Activated CD4-positive, alpha-beta T cell treated with anti-CD3 and anti-CD28 coated beads, Interleukin-2, amount 10 ng/mL, durations not matched to agents 24 days and 14 days (primary cell): ENCODE measurements around the gene RIPK4. TPM values are rescaled to one million over a fixed set of nuclear protein-coding genes. Genes with fewer than 3 reads are reported as not detected.

Experiments
- DNase-seq: peaks from one replicate; pipeline ENCODE4 v3.0.0; 2022
- H3K27ac Mint-ChIP-seq: one replicate; pipeline ENCODE4 v1.8.0; 2022; ENCODE audit warnings: mild to moderate bottlenecking, mixed read lengths
- H3K27me3 Mint-ChIP-seq: one replicate; pipeline ENCODE4 v1.8.0; 2022; ENCODE audit warnings: mixed read lengths
- H3K36me3 Mint-ChIP-seq: one replicate; pipeline ENCODE4 v1.8.0; 2022; ENCODE audit warnings: low read depth, mild to moderate bottlenecking, mixed read lengths
- H3K4me1 Mint-ChIP-seq: one replicate; pipeline ENCODE4 v1.8.0; 2021; ENCODE audit warnings: mixed read lengths
- H3K4me3 Mint-ChIP-seq: one replicate; pipeline ENCODE4 v1.8.0; 2022; ENCODE audit warnings: mild to moderate bottlenecking, moderate library complexity, mixed read lengths
- H3K9me3 Mint-ChIP-seq: one replicate; pipeline ENCODE4 v1.8.0; 2021; ENCODE audit warnings: mixed read lengths
- intact Hi-C: fragments of 100-400 bp; cut with micrococcal nuclease; formaldehyde crosslinking; loops from one replicate; pipeline ENCODE4 v1.15.1; 2023
- total RNA-seq: library from RNA; stranded (reverse); gene quantifications from 2 replicates; pipeline ENCODE4 v1.2.3, GENCODE V29; 2022

Gene RIPK4
- total RNA-seq, 1 donor from 2014 or later: not detected

DNA sequence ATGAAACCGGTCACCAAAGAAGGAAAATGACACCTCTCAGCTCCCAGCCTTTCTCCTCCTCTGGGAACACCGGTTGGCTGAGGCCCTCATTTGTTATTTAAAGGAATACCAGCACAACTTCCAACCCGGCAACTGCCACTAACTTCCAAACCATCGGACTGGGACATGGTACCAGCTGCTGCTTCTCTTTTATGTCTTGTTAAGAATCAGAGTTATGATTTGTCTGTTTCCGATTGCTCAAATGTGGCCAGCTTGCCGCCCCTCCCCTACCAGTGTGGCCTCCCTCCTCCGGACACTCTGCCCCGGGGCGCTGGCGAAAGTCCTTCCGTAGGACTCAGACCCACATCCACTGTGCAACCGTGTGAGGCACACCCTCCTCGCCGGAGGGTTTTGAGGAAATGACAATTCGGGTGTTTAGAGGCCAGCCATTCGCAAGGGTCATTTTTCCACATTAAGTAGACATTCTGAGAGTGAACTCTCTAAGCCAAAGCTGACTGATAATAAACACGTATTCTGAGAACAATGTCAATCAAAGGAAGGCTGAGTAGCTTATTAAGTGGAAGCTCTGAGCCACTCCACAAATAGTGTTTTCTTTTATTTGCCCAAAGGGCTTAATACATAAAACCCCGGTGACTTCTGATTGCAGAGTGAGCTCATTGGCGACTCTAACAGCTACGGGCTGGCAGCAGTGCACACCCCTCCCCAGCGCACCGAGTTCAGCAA lies 5.5 kb downstream of the RIPK4 start:
- DNase-seq: no peak
- Mint-ChIP-seq H3K36me3 (no peaks in the 10 kb centered on the region), H3K9me3 (no peaks in the 10 kb centered on the region), H3K27me3 (peaks cover 57% of the 10 kb centered on the region), H3K4me1 (peaks cover 2% of the 10 kb centered on the region), H3K4me3 (no peak overlapping the region), H3K27ac (no peak overlapping the region)
- intact Hi-C loops: loop anchor here (10.0 kb wide), 1 partner anchor 477 kb away; no protein-coding TSS in a partner anchor

DNA sequence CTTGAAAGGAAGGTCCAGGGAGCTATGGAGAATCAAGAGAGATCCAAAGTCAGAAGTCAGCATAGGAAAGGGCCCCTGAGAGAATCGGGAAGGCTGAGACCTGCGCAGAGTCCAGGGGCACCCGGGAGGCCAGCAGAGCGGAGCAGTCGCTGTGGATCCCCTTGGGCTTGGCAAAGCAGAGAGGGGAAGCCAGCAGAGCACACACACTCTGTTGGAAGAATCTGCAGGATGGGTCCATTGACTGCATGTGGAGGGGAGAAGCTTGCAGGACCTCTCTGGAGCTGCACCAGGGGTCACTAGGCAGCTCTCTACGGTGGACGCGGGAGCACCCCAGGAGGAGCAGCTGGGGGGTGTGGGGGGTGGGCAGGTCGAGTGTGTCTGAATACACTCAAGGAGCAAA lies 6.4 kb downstream of the RIPK4 start:
- peaks cover 51% of the 10 kb centered on the region for H3K27me3 Mint-ChIP-seq
- peaks cover 2% of the 10 kb centered on the region for H3K4me1 Mint-ChIP-seq
- intact Hi-C loops: loop anchor here (10.0 kb wide), 1 partner anchor 476 kb away; no protein-coding TSS in a partner anchor
- no peak overlapping the region for H3K27ac Mint-ChIP-seq
- no peak overlapping the region for H3K4me3 Mint-ChIP-seq
- H3K36me3 Mint-ChIP-seq: no peaks in the 10 kb centered on the region
- H3K9me3 Mint-ChIP-seq: no peaks in the 10 kb centered on the region
- DNase-seq: no peak

- H3K27me3 Mint-ChIP-seq: peaks cover 46% of the 10 kb centered on the region
- no peak for DNase-seq
- intact Hi-C loops: loop anchor here (10.0 kb wide), 1 partner anchor 475 kb away; no protein-coding TSS in a partner anchor
Measured at GRCh38 chr21:41759926-41760325, 6.9 kb downstream of the RIPK4 start.

DNA sequence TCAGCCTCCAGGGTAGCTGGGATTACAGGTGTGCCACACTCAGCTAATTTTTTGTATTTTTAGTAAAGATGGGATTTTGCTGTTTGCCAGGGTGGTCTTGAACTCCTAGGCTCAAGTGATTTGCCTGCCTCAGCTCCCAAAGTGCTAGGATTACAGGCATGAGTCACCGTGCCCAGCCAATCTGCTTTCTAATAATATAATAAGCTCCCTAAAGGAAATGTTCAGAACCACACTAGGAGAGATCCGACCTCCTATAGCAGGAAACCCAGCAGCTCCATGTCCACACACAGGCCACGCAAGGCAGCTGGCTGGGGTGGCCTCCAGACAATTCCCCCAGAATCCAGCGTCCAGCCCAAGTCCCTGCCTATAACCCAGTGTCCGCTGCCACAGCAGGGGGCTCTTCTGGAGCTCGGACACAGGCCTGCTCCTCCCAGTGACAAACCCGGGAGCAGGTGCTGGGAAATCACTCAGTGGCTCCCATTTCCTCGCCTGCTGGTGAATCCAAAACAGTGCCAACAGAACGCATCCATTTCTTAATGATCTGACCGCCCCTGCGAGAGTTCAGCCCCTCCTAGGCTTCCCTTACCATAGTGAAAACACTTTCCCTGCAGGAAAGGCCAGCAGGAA lies 7.5 kb downstream of the RIPK4 start:
- no peak overlapping the region for H3K4me3 Mint-ChIP-seq
- H3K27ac Mint-ChIP-seq: no peak overlapping the region
- H3K36me3 Mint-ChIP-seq: no peaks in the 10 kb centered on the region
- no peaks in the 10 kb centered on the region for H3K9me3 Mint-ChIP-seq
- H3K4me1 Mint-ChIP-seq: peaks cover 2% of the 10 kb centered on the region
- DNase-seq: no peak
- intact Hi-C loops: no loop called here
- H3K27me3 Mint-ChIP-seq: peaks cover 40% of the 10 kb centered on the region

More at GRCh38 chr21:41759926-41760325, 6.9 kb downstream of the RIPK4 start:
- Mint-ChIP-seq H3K9me3 (no peaks in the 10 kb centered on the region), H3K4me1 (peaks cover 2% of the 10 kb centered on the region), H3K36me3 (no peaks in the 10 kb centered on the region), H3K27ac (no peak overlapping the region), H3K4me3 (no peak overlapping the region)

DNA sequence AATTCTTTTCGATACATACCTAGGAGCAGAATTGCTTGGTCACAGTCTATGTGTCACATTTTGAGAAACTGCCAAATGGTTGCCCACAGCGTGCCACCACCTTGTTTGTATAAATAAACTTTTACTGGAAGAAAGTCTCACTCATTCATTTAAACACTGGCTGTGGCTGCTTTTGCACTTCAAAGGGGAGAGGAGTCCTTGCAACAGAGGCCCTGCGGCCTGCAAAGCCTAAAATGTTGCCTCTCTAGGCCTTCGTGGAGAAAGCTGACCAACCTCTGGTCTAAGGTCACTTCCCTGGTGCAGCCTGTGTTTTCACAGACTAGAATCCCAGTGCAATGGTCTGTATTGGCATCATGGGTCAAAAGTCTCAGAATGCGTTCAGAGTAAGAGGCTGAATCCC lies 8.3 kb downstream of the RIPK4 start:
- intact Hi-C loops: no loop called here
- Mint-ChIP-seq H3K9me3 (no peaks in the 10 kb centered on the region), H3K27ac (no peak overlapping the region), H3K27me3 (peaks cover 38% of the 10 kb centered on the region), H3K4me1 (peaks cover 2% of the 10 kb centered on the region), H3K4me3 (no peak overlapping the region), H3K36me3 (no peaks in the 10 kb centered on the region)
- no peak for DNase-seq

GRCh38 chr21:41755934-41756773 lies 10.7 kb downstream of the RIPK4 start:
- no peak for DNase-seq
- intact Hi-C loops: no loop called here
- Mint-ChIP-seq H3K4me3 (no peak overlapping the region), H3K27me3 (peaks cover 17% of the 10 kb centered on the region), H3K9me3 (no peaks in the 10 kb centered on the region), H3K36me3 (no peaks in the 10 kb centered on the region), H3K27ac (no peak overlapping the region), H3K4me1 (no peaks in the 10 kb centered on the region)

DNA sequence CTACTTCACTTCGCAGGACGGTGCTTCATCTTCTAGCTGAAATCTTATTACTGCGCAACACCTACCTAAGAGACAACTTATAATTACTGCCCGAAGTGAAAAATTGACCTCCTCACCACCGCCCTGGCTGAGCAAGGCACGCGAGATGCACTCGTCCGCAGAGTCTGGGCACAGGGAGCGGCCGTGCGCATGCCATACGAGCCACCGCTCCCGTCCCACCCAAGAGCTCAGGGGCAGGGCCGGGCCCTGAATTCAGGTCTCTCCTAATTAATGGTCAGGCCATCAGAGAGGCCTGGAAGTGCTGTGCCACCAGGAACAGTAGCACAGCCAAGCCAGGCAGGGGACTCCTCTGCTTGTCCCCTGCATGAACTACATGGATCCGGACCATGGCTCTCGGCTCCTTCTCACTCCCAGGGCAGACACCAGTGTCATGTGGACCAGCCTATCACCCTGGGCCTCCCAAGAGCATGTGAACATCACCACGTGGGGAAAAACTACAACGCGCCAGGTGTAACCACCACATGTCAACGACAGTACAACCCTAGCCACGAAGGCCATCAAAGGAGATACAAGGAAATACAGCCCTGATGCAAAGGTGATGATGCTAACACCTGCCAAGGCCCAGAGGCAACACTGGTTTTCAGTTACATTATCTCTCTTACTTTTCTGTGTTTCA lies 11.5 kb downstream of the RIPK4 start:
- H3K4me1 Mint-ChIP-seq: no peaks in the 10 kb centered on the region
- no peak overlapping the region for H3K4me3 Mint-ChIP-seq
- no peaks in the 10 kb centered on the region for H3K9me3 Mint-ChIP-seq
- no peaks in the 10 kb centered on the region for H3K36me3 Mint-ChIP-seq
- no peak overlapping the region for H3K27ac Mint-ChIP-seq
- DNase-seq: no peak
- intact Hi-C loops: no loop called here
- H3K27me3 Mint-ChIP-seq: peaks cover 9% of the 10 kb centered on the region

GRCh38 chr21:41754479-41754891 lies 12.4 kb downstream of the RIPK4 start:
- DNase-seq: no peak

GRCh38 chr21:41753006-41753898 lies 13.6 kb downstream of the RIPK4 start:
- DNase-seq: no peak
- Mint-ChIP-seq H3K27me3 (no peaks in the 10 kb centered on the region), H3K27ac (no peak overlapping the region), H3K9me3 (no peaks in the 10 kb centered on the region), H3K36me3 (no peaks in the 10 kb centered on the region), H3K4me1 (no peaks in the 10 kb centered on the region), H3K4me3 (no peak overlapping the region)
- intact Hi-C loops: no loop called here

More at GRCh38 chr21:41754479-41754891, 12.4 kb downstream of the RIPK4 start:
- H3K27me3 Mint-ChIP-seq: peaks cover 3% of the 10 kb centered on the region
- H3K4me1 Mint-ChIP-seq: no peaks in the 10 kb centered on the region
- H3K36me3 Mint-ChIP-seq: no peaks in the 10 kb centered on the region
- no peak overlapping the region for H3K27ac Mint-ChIP-seq
- no peaks in the 10 kb centered on the region for H3K9me3 Mint-ChIP-seq
- intact Hi-C loops: no loop called here
- no peak overlapping the region for H3K4me3 Mint-ChIP-seq

GRCh38 chr21:41752231-41752681 lies 14.6 kb downstream of the RIPK4 start:
- Mint-ChIP-seq H3K27me3 (no peaks in the 10 kb centered on the region), H3K4me3 (no peak overlapping the region), H3K36me3 (no peaks in the 10 kb centered on the region), H3K4me1 (no peaks in the 10 kb centered on the region), H3K9me3 (no peaks in the 10 kb centered on the region), H3K27ac (no peak overlapping the region)
- intact Hi-C loops: no loop called here
- no peak for DNase-seq

- Mint-ChIP-seq H3K27ac (no peak overlapping the region), H3K4me3 (no peak overlapping the region)
Measured at GRCh38 chr21:41751611-41752011, 15.2 kb downstream of the RIPK4 start.

DNA sequence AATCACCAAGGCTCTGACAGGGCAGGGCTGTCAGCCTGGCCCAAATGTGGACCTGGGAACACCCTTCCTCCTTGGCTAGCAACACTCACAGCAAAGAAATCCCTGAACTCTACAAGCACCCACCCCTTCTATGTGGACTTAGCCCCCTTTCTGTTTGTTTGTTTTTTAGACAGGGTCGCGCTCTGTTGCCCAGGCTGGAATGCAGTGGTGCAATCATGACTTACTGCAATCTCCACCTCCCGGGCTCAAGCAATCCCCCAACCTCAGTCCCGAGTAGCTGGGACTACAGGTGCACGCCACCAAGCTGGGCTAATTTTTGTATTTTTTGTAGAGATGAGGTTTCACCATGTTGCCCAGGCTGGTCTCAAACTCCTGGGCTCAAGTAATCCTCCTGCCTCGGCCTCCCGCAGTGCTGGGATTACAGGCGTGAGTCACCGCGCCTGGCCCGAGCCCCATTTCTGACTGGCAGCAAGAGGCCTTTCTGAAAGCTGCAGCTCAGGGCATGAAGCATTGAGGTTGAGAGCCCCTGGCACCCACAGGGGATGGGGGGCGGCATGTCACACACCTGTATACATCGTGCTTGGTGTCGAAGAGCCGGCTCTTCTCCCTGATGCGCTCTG lies 16.2 kb downstream of the RIPK4 start:
- H3K27ac Mint-ChIP-seq: no peak overlapping the region
- intact Hi-C loops: no loop called here
- no peaks in the 10 kb centered on the region for H3K27me3 Mint-ChIP-seq
- H3K4me1 Mint-ChIP-seq: no peaks in the 10 kb centered on the region
- no peak for DNase-seq
- no peaks in the 10 kb centered on the region for H3K36me3 Mint-ChIP-seq
- H3K9me3 Mint-ChIP-seq: no peaks in the 10 kb centered on the region
- H3K4me3 Mint-ChIP-seq: no peak overlapping the region

More at GRCh38 chr21:41751611-41752011, 15.2 kb downstream of the RIPK4 start:
- no peaks in the 10 kb centered on the region for H3K27me3 Mint-ChIP-seq
- no peaks in the 10 kb centered on the region for H3K9me3 Mint-ChIP-seq
- intact Hi-C loops: no loop called here
- H3K4me1 Mint-ChIP-seq: no peaks in the 10 kb centered on the region
- H3K36me3 Mint-ChIP-seq: no peaks in the 10 kb centered on the region
- DNase-seq: no peak
